ENCODE results near the gene BLOC1S2.

GRCh38 chr10:100223879-100224278 is 62.6 kb downstream of the BLOC1S2 start:
- TF ChIP-seq CTCF (IDR thresholded peaks at IDR 0.05; ENCODE audit: poor library complexity, severe bottlenecking) (no peak), TAF1 (IDR thresholded peaks at IDR 0.05; ENCODE audit: low read depth) (no peak), POLR2AphosphoS5 (IDR thresholded peaks at IDR 0.05) (no peak)

Data from neural cell (in vitro differentiated cells).